Neural cell (in vitro differentiated cells): ENCODE data around the gene TMC1.
"Not testable (repeated sequence)": the region's sequence is repeated elsewhere in the genome, so short reads cannot be mapped to it uniquely, and the experiment has no call there.

ENCODE experiments used
- CTCF ChIP-seq: fragments of 450-650 bp; IDR thresholded peaks from 2 replicates; pipeline ENCODE4 v1.5.1; 2014; ENCODE audit warnings: antibody characterized with exemption, mild to moderate bottlenecking, moderate library complexity; ENCODE audit not compliant: poor library complexity, severe bottlenecking
- EP300 ChIP-seq: fragments of 450-650 bp; conservative IDR thresholded peaks from 2 replicates; pipeline ENCODE4 v1.6.1; 2014; ENCODE audit warnings: antibody characterized with exemption, mild to moderate bottlenecking, moderate library complexity; ENCODE audit not compliant: poor library complexity, severe bottlenecking
- EZH2 ChIP-seq: fragments of 200-600, 300-800 bp; shearing (Covaris generic), sonication (generic); IDR thresholded peaks from 2 replicates; pipeline ENCODE4 v1.6.1; 2014; ENCODE audit warnings: antibody characterized with exemption, low read length, borderline replicate concordance, mild to moderate bottlenecking; ENCODE audit not compliant: insufficient read depth, poor library complexity, severe bottlenecking
- POLR2AphosphoS5 ChIP-seq: IDR thresholded peaks from 2 replicates; pipeline ENCODE4 v1.6.1; 2012
- REST ChIP-seq: IDR thresholded peaks from 2 replicates; pipeline ENCODE4 v1.6.1; 2012; ENCODE audit warnings: borderline replicate concordance
- TAF1 ChIP-seq: IDR thresholded peaks from 2 replicates; pipeline ENCODE4 v1.6.1; 2012; ENCODE audit warnings: low read depth

- TF ChIP-seq REST, EZH2, CTCF, TAF1, POLR2AphosphoS5, EP300: not testable (repeated sequence)
Observed at GRCh38 chr9:72850209-72850608, 328.8 kb downstream of the TMC1 start.
